IMR-90 (cell line): ENCODE results near the gene PDGFD. TPM values are rescaled to one million over a fixed set of nuclear protein-coding genes. Genes with fewer than 3 reads are reported as not detected.

Experiments used
- ATAC-seq: fragments of 200-7000 bp; cut with Tn5 transposase; 2 replicates; pipeline ENCODE4 v1.9.1; 2020; ENCODE audit warnings: low read depth, mild to moderate bottlenecking, moderate library complexity
- BruUV-seq: library from RNA; stranded (reverse); fragments of 400-500 nt; replicated peaks from 2 replicates; lab custom pipeline; 2021; lab: Mats Ljungman, UMichigan
- CTCF ChIA-PET: fragments of 300-600 bp; formaldehyde crosslinking; extraction: SDS; loops from one replicate; lab custom pipeline; 2021; ENCODE audit warnings: antibody characterized with exemption; lab: Yijun Ruan, JAX
- POLR2A ChIA-PET: fragments of 300-600 bp; sonication (Branson Sonifier 250); formaldehyde crosslinking; loops from one replicate; lab custom pipeline; 2022; ENCODE audit warnings: antibody characterized with exemption; ENCODE audit not compliant: unreplicated experiment; lab: Charles Lee
- DNase-seq: peaks from one replicate; pipeline ENCODE4 v3.0.0; 2013
- H2AFZ ChIP-seq: replicated peaks from 2 replicates; pipeline ENCODE3; 2013; ENCODE audit warnings: low read length, mild to moderate bottlenecking; ENCODE audit not compliant: poor library complexity
- H2AK5ac ChIP-seq: 2 replicates; pipeline ENCODE4 v1.6.1; 2013; ENCODE audit warnings: low read depth, low read length, inconsistent platforms
- H2AK9ac ChIP-seq: replicated peaks from 2 replicates; pipeline ENCODE3; 2013; ENCODE audit warnings: mild to moderate bottlenecking, low read depth, low read length, moderate library complexity; ENCODE audit not compliant: poor library complexity
- H2BK120ac ChIP-seq: 2 replicates; pipeline ENCODE4 v1.6.1; 2013; ENCODE audit warnings: low read depth, low read length, inconsistent platforms
- H2BK15ac ChIP-seq: 3 replicates; pipeline ENCODE4 v1.6.1; 2013; ENCODE audit warnings: low read depth, low read length, inconsistent platforms
- H2BK20ac ChIP-seq: 2 replicates; pipeline ENCODE4 v1.6.1; 2013; ENCODE audit warnings: low read depth, mild to moderate bottlenecking, inconsistent platforms, low read length, moderate library complexity
- H2BK5ac ChIP-seq: 2 replicates; pipeline ENCODE4 v1.6.1; 2013; ENCODE audit warnings: mild to moderate bottlenecking, low read depth, low read length, inconsistent platforms; ENCODE audit not compliant: poor library complexity, severe bottlenecking
- H3K14ac ChIP-seq: replicated peaks from 2 replicates; pipeline ENCODE4 v1.6.1; 2013; ENCODE audit warnings: low read depth, low read length, inconsistent platforms
- H3K18ac ChIP-seq: 2 replicates; pipeline ENCODE4 v1.6.1; 2013; ENCODE audit warnings: low read depth, low read length, control low read depth
- H3K23ac ChIP-seq: 2 replicates; pipeline ENCODE4 v1.6.1; 2013; ENCODE audit warnings: low read depth, low read length, inconsistent platforms
- H3K27ac ChIP-seq: 2 replicates; pipeline ENCODE4 v1.5.1; 2013; ENCODE audit warnings: mild to moderate bottlenecking, control low read depth, low read length; ENCODE audit not compliant: insufficient read depth
- H3K27me3 ChIP-seq: 2 replicates; pipeline ENCODE4 v1.6.1; 2013; ENCODE audit warnings: low read length; ENCODE audit not compliant: control insufficient read depth, insufficient read depth
- H3K36me3 ChIP-seq: 2 replicates; pipeline ENCODE4 v1.6.1; 2013; ENCODE audit warnings: low read length, mixed read lengths; ENCODE audit not compliant: control insufficient read depth, insufficient read depth
- H3K4ac ChIP-seq: 2 replicates; pipeline ENCODE4 v1.6.1; 2013; ENCODE audit warnings: low read depth, low read length, inconsistent platforms
- H3K4me1 ChIP-seq: 2 replicates; pipeline ENCODE4 v1.6.1; 2013; ENCODE audit warnings: low read length, mixed read lengths; ENCODE audit not compliant: control insufficient read depth, insufficient read depth
- H3K4me2 ChIP-seq: 2 replicates; pipeline ENCODE4 v1.6.1; 2013; ENCODE audit warnings: low read depth, mild to moderate bottlenecking, control low read depth, low read length, moderate library complexity
- H3K4me3 ChIP-seq: 2 replicates; pipeline ENCODE4 v1.5.1; 2013; ENCODE audit warnings: low read depth, mild to moderate bottlenecking, control low read depth, low read length, moderate library complexity; ENCODE audit not compliant: insufficient read depth
- H3K56ac ChIP-seq: 2 replicates; pipeline ENCODE4 v1.6.1; 2013; ENCODE audit warnings: low read length, inconsistent platforms; ENCODE audit not compliant: insufficient read depth; ENCODE audit errors: extremely low read depth
- H3K79me1 ChIP-seq, 2 experiments: 2 replicates each; pipeline ENCODE4 v1.6.1; 2013; ENCODE audit warnings: low read length in 2 of 2, inconsistent platforms in 1 of 2, low read depth in 1 of 2
- H3K9ac ChIP-seq: 2 replicates; pipeline ENCODE4 v1.6.1; 2013; ENCODE audit warnings: low read depth, low read length, control low read depth
- H3K9me1 ChIP-seq: 2 replicates; pipeline ENCODE4 v1.6.1; 2013; ENCODE audit warnings: low read length, inconsistent platforms; ENCODE audit not compliant: insufficient read depth
- H3K9me3 ChIP-seq: 2 replicates; pipeline ENCODE4 v1.6.1; 2013; ENCODE audit warnings: low read length; ENCODE audit not compliant: control insufficient read depth, insufficient read depth
- H4K20me1 ChIP-seq: 2 replicates; pipeline ENCODE4 v1.6.1; 2013; ENCODE audit warnings: low read length, inconsistent platforms; ENCODE audit not compliant: insufficient read depth
- H4K5ac ChIP-seq: 2 replicates; pipeline ENCODE4 v1.6.1; 2013; ENCODE audit warnings: mild to moderate bottlenecking, low read depth, low read length, control low read depth
- H4K8ac ChIP-seq, 2 experiments: 2 replicates each; pipeline ENCODE4 v1.6.1; 2013; ENCODE audit warnings: low read depth in 2 of 2, low read length in 2 of 2, control low read depth in 1 of 2, inconsistent platforms in 1 of 2
- H4K91ac ChIP-seq: 2 replicates; pipeline ENCODE4 v1.6.1; 2013; ENCODE audit warnings: low read depth, low read length, inconsistent platforms; ENCODE audit not compliant: insufficient read depth
- BHLHE40 ChIP-seq: fragments of 150-350 bp; IDR thresholded peaks from 2 replicates; pipeline ENCODE4 v1.6.1; 2016; ENCODE audit warnings: mild to moderate bottlenecking, low read depth, low read length
- CHD1 ChIP-seq: IDR thresholded peaks from 2 replicates; pipeline ENCODE4 v1.6.1; 2012; ENCODE audit warnings: low read depth, low read length, improper control_type of control experiment
- ELK1 ChIP-seq: fragments of 150-350 bp; IDR thresholded peaks from 2 replicates; pipeline ENCODE4 v1.6.1; 2016; ENCODE audit warnings: low read depth, mild to moderate bottlenecking, low read length, moderate library complexity, borderline replicate concordance
- FOS ChIP-seq: fragments of 150-350 bp; IDR thresholded peaks from 2 replicates; pipeline ENCODE4 v1.6.1; 2016; ENCODE audit warnings: low read depth, low read length
- NFE2L2 ChIP-seq: fragments of 150-350 bp; IDR thresholded peaks from 2 replicates; pipeline ENCODE4 v1.6.1; 2016; ENCODE audit warnings: low read depth, mild to moderate bottlenecking, low read length
- RAD21 ChIP-seq: IDR thresholded peaks from 2 replicates; pipeline ENCODE4 v1.6.1; 2012; ENCODE audit warnings: low read length, improper control_type of control experiment
- RCOR1 ChIP-seq: IDR thresholded peaks from 2 replicates; pipeline ENCODE4 v1.6.1; 2012; ENCODE audit warnings: mild to moderate bottlenecking, low read length, improper control_type of control experiment; ENCODE audit not compliant: insufficient replicate concordance
- RFX5 ChIP-seq: IDR thresholded peaks from 2 replicates; pipeline ENCODE4 v1.8.0; 2012; ENCODE audit warnings: low read depth, mild to moderate bottlenecking, low read length, moderate library complexity
- WGBS, 2 experiments: methylation state at CpG; one replicate each; pipeline versions ENCODE4 v1.1.5 to v1.1.7; 2013; ENCODE audit warnings: missing lambda C conversion rate in 2 of 2; ENCODE audit not compliant: insufficient read length in 1 of 2; ENCODE audit errors: extremely low coverage in 2 of 2; 5-methylcytosine and 5-hydroxymethylcytosine counted together
- dilution Hi-C: fragments of 300-500 bp; cut with HindIII; formaldehyde crosslinking; loops from one replicate; pipeline ENCODE4 v1.14.3; 2018; ENCODE audit warnings: low sequenced_read_pairs; ENCODE audit not compliant: unreplicated experiment
- in situ Hi-C: fragments of 300-500 bp; cut with MboI; formaldehyde crosslinking; loops from 3 replicates; pipeline ENCODE4 v1.14.3; 2019; ENCODE audit warnings: low sequenced_read_pairs, inconsistent platforms, mixed read lengths
- intact Hi-C: fragments of 100-400 bp; cut with micrococcal nuclease; formaldehyde crosslinking; loops from 2 replicates; pipeline ENCODE4 v1.10.0; 2022
- polyA plus RNA-seq, 3 experiments: library from polyadenylated mRNA; depleted of rRNA; stranded (reverse); fragments of >200 nt; gene quantifications; 2 replicates each; pipeline ENCODE4 v1.2.3, GENCODE V29; 2012; ENCODE audit warnings: low replicate concordance in 1 of 3
- total RNA-seq: library from RNA; depleted of rRNA; stranded (reverse); fragments of >200 nt; gene quantifications from 2 replicates; pipeline ENCODE4 v1.2.3, GENCODE V29; 2012

PDGFD gene
- total and polyA plus RNA-seq, 2 of the 4 experiments (the other 2 are of a cell fraction), result 2.1 to 3.0 TPM

- no peak for TF ChIP-seq ELK1
- TF ChIP-seq CHD1, result no peak
These were observed 256.1 kb downstream of the PDGFD start (continued) for GRCh38 chr11:103907548-103908455.

GRCh38 chr11:103907136-103907535 is 256.8 kb downstream of the PDGFD start:
- POLR2A ChIA-PET, result no interaction called here
- no peaks in the 10 kb centered on the region for H4K20me1 ChIP-seq
- no peak for DNase-seq
- H3K4me3 ChIP-seq, result no peak overlapping the region
- H3K9me3 ChIP-seq, result no peaks in the 10 kb centered on the region
- H2BK20ac ChIP-seq, result no peak overlapping the region
- CTCF ChIA-PET, result interaction anchor here (0.7 to 1.7 kb wide), 2 partner anchors 225 to 275 kb away, joined by 3 to 5 read pairs; no protein-coding TSS in a partner anchor
- H3K27ac ChIP-seq, result no peak overlapping the region
- dilution Hi-C loops, result no loop called here
- H4K8ac ChIP-seq, result no peak overlapping the region
- no peaks in the 10 kb centered on the region for H3K4me1 ChIP-seq
- no peak overlapping the region for H3K4ac ChIP-seq
- no peak overlapping the region for H3K14ac ChIP-seq
- H3K9me1 ChIP-seq, result no peaks in the 10 kb centered on the region
- H2BK15ac ChIP-seq, result no peak overlapping the region
- H3K36me3 ChIP-seq, result peaks cover 3% of the 10 kb centered on the region; the same call in 1 of the 2 replicates
- TF ChIP-seq BHLHE40, result no peak
- TF ChIP-seq RCOR1, result no peak
- no peak for TF ChIP-seq CHD1
- no peak for TF ChIP-seq NFE2L2
- TF ChIP-seq RFX5, result no peak
- TF ChIP-seq RAD21, result no peak
- no peak for TF ChIP-seq FOS
- H3K27me3 ChIP-seq, result no peaks in the 10 kb centered on the region
- H2AK5ac ChIP-seq, result no peak overlapping the region
- no TSS peak for BruUV-seq
- intact Hi-C loops, result no loop called here
- no peak overlapping the region for H2AFZ ChIP-seq
- H3K9ac ChIP-seq, result no peak overlapping the region
- no peak overlapping the region for H3K23ac ChIP-seq
- in situ Hi-C loops, result no loop called here
- no peak overlapping the region for H4K91ac ChIP-seq
- no peak overlapping the region for H2BK120ac ChIP-seq
- H3K18ac ChIP-seq, result no peak overlapping the region
- 100% methylated on average over 1 of the region's 4 CpGs; no CpG with 5 or more reads in 1 of the 2 experiments for WGBS, 2 experiments
- no peak overlapping the region for H3K56ac ChIP-seq
- no peak overlapping the region for H4K5ac ChIP-seq
- no peak for ATAC-seq
- H2BK5ac ChIP-seq, result no peak overlapping the region
- H2AK9ac ChIP-seq, result no peak overlapping the region
- H3K79me1 ChIP-seq, result no peaks in the 10 kb centered on the region
- no peak overlapping the region for H3K4me2 ChIP-seq
